Testis (tissue), 2 donors: Measurements from ENCODE around the gene MPPE1.
"Not testable (repeated sequence)": the region's sequence is repeated elsewhere in the genome, so short reads cannot be mapped to it uniquely, and the experiment has no call there.

Experiments
- POLR2A ChIP-seq: fragments of 450-650 bp; IDR thresholded peaks from one replicate; pipeline ENCODE4 v1.6.1; 2017; ENCODE audit warnings: antibody characterized with exemption, mild to moderate bottlenecking, moderate library complexity
- TF ChIP-seq, protein P1 (sequence below), 3 experiments: fragments of 450-650 bp in 2 of 3; fragments of 200-600 bp in 1 of 3; sonication (generic) in 1 of 3; IDR thresholded peaks; one replicate each; pipeline ENCODE4 v1.5.1; 2016 to 2019; ENCODE audit warnings: antibody characterized with exemption in 3 of 3, mild to moderate bottlenecking in 2 of 3, moderate library complexity in 1 of 3

DNA sequence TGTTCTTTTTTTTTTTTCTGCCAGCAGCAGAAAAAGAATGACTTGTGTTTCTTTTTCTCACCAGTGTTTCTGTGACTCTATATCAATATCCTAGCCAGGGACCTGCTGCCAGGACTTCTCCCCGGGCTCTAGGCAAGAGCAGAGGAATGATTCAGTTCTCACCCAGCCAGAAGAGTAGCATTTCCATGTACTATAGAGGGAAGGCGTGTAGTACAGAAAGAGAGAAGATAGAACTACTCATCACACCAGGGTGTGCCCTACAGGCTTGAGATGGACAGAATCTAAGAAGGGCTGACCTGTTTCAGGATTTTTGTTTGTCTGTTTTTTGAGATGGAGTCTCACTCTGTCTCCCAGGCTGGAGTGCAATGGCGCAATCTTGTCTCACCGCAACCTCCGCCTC is 11.4 kb upstream of the MPPE1 start:
- TF ChIP-seq, protein P1, sequence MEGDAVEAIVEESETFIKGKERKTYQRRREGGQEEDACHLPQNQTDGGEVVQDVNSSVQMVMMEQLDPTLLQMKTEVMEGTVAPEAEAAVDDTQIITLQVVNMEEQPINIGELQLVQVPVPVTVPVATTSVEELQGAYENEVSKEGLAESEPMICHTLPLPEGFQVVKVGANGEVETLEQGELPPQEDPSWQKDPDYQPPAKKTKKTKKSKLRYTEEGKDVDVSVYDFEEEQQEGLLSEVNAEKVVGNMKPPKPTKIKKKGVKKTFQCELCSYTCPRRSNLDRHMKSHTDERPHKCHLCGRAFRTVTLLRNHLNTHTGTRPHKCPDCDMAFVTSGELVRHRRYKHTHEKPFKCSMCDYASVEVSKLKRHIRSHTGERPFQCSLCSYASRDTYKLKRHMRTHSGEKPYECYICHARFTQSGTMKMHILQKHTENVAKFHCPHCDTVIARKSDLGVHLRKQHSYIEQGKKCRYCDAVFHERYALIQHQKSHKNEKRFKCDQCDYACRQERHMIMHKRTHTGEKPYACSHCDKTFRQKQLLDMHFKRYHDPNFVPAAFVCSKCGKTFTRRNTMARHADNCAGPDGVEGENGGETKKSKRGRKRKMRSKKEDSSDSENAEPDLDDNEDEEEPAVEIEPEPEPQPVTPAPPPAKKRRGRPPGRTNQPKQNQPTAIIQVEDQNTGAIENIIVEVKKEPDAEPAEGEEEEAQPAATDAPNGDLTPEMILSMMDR (IDR thresholded peaks at IDR 0.05), result not testable (repeated sequence)
- not testable (repeated sequence) for TF ChIP-seq POLR2A
